GM21526 (cell line): ENCODE results near the gene PLCG2.
"Not testable (repeated sequence)": the region's sequence is repeated elsewhere in the genome, so short reads cannot be mapped to it uniquely, and the experiment has no call there.

ENCODE experiments used
- ATAC-seq: cut with Tn5 transposase; IDR thresholded peaks from one replicate; pipeline ENCODE4 v1.9.1; 2021; ENCODE audit warnings: moderate library complexity; ENCODE audit not compliant: unreplicated experiment, low FRiP score

PLCG2 gene

DNA sequence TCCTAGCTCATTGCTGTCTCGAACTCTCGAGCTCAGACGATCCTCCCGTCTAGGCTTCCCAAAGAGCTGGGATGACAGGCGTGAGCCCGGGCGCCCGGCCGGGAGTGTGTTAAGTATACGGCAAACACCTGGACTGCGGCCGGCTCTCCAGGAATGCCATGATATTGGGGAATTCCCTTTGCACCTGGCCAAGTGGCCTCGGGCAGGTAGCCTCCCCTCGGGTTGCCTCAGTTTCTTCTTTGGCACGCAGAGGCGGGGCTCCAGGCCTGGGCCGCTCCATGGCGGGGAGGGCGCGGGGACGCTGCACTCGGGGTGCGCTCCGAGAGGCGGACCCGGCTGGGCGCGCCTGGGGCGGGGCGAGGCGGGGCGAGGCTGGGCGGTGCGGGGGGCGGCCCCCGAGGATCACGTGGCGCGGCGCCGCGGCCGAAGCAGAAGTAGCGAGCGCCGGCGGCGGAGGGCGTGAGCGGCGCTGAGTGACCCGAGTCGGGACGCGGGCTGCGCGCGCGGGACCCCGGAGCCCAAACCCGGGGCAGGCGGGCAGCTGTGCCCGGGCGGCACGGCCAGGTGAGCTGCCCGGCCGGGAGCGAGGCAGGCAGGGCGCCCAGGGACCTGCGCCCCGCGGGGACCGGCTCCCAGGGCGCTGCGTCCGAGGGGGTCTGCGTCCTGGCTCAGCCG, at the start of gene PLCG2:
PLCG2 (plus strand) TSS at position 431 of the 675 bp plus-strand sequence. CDS start 6,699 bp downstream, outside the sequence.
- peak; percentile 64 for ATAC-seq

DNA sequence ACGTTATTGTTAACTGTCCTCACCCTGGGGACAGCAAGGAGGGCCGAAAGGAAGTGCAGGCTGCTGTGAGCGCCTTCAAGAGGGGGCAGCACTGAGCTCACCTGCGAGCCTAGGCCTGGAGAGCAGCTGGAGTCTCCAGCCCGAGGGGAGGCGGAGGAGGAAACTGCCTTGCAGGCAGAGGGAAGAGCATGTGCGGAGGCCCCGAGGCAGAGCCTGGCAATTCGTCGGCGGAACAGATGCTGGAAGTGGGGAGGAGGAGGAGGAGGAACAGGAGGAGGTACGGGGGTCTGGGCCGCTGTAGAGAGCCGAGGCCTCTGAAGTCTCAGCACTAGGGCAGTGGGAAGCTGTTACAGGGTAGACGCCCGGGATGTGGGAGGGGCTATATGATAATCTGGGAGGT, 49.6 kb upstream of the PLCG2 start:
- no peak for ATAC-seq

DNA sequence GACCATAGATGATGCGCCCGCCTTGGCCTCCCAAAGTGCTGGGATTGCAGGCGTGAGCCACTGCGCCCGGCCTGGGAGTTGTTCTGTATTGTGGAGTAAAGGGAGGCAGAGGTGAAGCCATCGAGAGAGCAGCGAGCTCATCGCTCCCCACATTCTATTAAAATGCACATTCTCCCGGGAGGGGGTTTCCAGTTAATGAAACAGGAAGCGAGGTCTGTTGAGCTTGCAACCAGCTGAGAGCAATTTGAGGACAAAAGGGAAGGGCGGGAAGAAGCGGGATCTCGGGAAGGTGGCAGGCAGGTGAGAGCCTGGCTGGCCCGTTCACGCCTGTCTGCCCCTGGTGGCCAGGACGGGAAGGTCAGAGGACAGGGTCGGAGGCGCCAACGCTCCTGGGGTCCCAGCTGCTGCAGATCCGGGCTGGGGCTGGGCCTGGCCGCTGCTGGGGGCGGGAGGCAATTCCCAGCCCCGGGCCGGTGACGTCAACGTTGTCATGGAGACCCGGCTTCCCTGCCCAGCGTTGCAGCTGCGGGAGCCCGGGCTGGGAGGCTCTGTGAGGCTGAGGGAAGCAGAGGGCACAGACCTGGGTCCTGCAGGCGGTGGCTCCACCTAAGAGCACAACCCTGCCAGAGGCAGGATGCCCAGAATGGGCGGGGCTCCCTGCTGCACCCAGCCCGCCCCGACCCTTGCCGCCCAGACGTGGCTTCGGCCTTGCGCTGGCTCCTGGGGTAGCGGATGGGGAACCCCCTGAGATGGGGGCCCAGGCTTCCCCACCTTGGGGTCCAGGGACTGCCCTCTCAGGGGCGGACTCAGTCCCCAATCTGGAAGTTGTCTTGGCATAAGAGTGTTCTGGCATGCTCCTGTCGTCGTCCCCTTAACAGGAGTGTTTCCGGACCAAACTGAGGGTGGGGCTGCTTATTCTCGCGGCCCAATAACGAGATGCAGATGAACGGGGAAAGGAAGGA, 48.7 kb upstream of the PLCG2 start:
- peak; percentile 63 for ATAC-seq

DNA sequence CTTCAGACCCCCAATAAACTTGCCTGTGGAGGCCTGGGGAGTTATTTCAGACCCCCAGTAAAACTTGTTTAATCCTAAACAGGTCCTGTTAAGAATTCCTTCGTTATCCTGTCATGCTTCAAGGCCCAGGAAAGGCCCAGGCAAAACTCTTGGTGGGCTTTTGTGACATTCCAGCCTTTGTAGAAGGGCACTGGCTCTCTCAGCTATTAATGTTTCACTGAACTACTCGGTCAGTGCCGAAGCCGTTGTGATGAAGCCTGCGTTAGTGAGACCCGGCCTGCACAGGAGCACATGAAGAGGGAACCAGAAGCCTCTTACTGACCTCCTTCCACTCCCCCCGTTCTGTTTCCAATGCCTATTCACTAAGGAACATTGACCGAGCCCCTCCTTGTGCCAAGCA, 47.4 kb upstream of the PLCG2 start:
- no peak for ATAC-seq

DNA sequence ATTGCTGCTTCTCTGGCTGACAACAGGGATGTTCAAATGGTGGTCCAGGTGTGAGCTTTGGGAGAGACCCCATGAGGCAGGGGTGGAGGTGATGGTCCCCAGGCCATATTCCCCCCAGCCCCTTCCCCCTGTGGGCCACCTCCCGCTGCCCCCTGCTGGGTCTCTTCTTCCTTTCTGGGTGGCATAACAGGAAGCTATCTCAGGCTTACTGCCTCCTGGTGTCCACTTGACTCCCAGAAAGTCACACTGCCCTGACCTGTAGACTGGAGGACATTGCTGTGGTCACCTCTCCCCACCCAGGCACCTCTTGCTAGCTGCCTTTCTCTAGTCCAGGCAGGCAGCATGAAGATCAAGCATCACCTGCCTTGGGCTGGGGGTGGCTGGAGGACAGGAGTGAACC, 46.4 kb upstream of the PLCG2 start:
- no peak for ATAC-seq

DNA sequence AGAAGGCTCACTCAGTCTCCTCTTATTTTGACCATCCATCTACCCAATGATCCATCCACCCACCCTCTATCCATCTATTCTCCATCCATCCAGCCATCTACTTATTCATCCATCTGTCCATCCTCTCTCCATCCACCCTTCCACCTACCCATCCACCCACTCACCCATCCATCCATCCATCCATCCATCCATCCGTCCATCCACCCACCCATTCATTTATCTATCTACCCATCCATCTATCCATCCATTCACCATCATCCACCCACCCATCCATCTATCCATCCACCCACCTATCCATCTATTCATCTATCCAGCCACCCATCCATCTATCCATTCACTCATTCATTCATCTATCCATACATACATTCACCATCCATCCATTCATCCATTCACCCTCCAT, 45.8 kb upstream of the PLCG2 start:
- ATAC-seq: no peak

DNA sequence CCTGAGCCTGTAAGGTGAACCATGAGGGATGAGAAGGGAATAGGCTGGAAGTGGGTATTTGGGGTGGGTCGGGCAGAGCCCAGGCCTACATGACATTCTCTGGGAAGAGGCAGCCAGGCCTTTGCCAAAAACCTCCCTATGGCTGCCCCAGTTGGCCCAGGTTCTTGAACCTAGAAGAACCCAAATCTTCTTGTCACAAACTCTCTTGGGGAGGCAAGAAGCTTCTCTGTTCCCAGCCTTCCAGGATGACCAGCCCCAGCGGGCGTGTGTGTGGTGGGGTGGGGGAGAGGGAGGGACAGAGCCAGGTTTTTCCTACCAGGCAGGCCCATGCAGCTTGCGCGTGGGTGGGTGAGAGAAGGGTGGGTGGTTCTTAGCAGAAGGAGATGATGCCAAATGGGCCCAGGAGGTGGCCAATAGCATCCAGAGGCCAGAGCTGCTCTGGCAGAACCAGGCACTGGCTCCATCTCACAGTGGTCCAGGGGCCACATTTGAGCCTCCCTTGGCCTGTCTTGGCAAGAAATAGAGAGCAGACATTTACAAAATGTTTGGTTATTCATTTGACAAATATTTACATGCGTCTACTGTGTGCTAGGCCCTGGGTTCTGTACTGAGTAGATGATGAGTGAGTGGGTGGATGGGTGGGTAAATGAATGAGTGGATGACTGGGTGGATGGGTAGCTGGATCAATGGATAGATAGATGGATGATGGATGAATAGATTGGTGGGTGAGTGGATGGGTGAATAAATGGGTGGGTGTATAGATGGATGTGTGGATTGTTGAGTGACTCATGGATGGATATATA, 44.3 kb upstream of the PLCG2 start:
- ATAC-seq: no peak

DNA sequence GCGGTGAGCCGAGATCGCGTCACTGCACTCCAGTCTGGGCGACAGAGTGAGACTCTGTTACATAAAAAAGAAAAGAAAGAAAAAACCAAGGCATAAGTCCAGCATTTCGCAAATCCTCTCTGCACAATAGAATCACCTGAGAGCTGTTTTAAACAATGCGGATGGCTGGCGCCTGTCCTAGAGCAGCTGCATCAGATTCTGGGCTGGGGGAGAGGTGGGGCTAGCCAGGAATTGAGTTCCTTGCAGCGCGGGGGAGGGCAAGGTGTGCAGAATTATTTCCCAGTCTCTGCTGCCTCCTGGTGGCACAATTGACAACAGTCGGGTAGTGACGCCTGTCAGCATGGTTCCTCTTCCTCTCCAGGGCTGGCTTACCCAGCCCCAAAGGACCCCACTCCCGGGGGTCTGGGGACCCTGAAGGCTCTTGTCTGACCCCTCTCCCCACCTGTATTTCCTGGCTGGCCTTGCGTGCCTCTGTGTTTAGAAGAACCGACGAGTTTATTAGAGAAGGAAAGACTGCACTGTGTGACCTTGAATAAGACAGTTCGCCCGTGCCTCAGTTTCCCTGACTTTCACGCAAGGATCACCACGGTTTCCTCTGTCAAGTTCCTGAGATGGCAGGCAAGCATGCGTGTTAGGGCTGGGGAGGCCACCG, 41.1 kb upstream of the PLCG2 start:
- ATAC-seq: peak; percentile 62

DNA sequence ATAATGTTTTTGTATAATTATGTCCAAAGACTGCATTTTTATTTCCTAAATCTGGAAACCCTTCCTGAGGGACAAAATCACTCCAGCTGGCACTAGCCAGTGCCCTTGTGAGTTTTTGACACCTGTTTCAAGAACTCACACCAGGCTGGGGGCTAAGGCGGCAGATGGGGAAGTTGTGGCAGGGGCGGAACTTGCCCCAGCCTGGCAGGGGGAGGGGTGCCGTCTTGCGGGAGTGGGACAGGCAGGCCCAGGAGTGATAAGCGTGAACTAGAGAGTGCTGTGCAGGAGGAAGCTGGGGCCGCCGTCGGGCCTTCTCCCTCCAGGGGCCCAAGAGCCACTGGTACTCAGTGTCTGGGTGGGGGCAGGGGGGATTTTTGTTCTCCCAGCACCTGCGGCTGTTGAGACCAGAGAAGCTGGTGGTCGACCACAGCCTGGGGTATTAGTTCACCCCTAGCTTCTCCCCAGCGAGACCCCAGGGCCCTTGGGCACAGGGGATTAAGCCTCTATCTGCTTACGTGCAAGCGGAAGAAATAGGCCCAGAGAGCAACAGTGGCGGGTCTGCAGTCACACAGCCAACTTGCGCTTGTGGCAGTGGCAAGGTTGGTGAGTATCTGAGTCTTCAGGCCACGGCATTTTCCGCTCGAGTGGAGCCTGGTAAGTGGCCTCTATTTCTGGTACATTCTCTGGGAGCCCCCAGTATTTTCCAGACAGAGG, 40.2 kb upstream of the PLCG2 start:
- ATAC-seq: no peak

DNA sequence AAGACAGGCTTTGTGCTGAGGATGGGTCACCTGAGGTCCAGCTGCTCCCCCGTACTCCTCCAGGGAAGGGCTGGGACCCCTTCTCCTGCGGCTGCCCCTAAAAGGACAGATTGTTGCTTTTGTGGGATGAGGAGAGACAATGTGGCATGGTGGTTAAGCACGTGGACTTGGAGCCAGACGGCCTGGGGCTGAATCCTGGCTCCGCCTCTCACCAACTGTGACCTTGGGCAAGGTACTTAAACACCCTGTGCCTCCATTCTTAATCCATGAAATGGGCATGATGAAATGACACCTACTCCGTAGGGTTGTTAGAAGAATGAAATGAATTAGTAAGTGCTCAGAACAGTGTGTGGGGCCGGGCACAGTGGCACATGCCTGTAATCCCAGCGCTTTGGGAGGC, 39.6 kb upstream of the PLCG2 start:
- ATAC-seq: no peak

DNA sequence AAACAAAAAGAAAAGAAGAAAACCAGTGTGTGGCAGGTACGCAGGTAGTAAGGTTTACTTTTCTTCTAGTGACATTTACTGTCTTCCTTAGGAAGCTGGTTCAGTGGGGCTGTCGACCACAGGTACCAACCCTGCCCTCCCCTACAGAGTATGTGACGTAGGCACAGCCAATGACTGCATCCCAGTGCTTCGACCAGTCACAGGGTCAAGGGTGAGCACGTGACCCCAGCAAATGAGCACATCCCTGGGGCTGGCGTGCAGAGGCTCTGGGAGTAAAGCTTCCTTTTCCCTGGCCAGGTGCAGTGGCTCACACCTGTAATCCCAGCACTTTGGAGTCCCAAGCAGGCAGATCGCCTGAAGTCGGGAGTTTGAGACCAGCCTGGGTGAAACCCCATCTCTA, 38.9 kb upstream of the PLCG2 start:
- ATAC-seq: peak; percentile 62

DNA sequence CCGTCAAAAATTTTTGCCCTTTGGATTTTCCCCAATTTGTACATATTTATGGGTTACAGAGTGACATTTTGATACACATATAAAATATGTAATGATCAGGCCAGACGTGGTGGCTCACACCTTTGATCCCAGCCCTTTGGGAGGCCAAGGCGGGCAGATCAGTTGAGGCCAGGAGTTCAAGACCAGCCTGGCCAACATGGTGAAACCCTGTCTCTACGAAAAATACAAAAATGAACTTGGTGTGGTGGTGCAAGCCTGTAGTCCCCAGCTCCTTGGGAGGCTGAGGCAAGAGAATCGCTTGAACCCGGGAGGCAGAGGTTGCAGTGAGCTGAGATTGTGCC, 37.7 kb upstream of the PLCG2 start:
- not testable (repeated sequence) for ATAC-seq

DNA sequence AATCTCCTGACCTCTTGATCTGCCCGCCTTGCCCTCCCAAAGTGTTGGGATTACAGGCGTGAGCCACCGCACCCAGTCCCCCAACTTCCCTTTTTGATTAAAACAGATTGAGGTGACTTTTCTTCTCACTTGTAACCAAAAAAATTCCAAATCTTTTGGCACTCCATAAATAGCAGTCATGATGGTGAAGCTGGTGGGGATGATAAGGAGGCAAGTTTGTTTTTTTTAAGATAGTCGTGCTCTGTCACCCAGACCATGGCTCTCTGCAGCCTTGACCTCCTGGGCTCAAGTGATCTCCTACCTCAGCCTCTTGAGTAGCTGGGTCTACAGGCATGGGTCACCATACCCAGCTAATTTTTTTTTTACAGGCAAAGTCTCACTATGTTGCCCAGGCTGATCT, 34.7 kb upstream of the PLCG2 start:
- no peak for ATAC-seq

DNA sequence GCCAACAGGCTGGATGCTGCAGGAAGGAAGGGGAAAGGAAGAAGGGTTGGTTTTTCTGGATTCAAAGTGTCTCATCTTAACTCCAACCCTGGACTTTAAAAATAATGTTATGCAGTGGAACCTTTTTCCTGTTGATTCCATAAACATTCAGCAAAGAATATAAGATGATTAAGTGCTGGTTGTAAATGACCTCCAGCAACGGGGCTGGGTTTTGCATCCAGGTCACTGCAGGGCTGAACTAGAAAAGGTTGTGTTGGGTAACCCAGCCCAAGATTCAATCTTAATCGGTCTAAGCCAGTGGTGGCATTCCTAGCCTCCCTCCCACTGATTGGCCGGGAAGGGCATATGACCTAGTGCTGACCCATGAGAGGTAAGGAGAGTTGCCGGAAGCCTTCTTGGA, 34.2 kb upstream of the PLCG2 start:
- ATAC-seq: no peak

DNA sequence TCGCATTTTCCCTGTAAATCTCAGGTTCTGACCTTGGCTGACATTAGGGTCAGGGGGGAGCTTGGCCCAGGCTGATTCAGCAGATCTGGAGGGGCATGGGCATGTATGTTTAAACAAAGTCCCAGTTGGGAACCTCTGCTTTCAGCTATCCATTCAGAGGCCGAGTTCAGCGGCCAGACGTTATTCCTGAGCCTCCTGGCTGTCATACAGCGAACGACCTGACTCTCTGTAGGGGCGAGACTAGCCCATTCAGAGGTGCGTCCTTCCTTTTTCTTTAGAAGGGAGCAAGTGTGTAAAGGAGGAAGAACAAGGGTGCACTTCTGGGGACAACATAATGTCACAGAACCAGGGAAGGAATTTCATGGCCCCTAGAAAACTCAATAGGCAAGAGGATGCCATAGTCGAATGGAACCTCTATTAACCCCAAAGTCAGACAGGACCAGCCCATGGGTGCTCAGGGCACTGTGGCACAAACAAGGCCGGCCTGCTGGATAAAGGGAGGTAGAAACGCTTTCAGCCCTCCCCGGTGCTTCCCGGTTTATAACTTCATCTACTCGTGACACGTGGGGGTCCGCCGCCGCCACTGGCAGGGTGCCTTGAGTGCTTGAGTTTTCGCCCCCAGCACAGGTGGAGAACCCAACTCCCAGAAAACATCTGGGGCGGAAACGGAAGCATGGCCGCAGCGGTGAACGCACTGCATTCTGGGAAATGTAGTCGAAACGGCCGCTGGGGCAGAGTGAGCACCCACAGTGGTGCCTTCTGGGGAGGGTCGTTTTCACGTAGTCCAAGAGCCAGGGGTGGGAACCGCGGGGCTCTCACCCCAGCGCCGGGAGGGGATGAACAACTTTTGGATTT, 33.2 kb upstream of the PLCG2 start:
- peak; percentile 60 for ATAC-seq

DNA sequence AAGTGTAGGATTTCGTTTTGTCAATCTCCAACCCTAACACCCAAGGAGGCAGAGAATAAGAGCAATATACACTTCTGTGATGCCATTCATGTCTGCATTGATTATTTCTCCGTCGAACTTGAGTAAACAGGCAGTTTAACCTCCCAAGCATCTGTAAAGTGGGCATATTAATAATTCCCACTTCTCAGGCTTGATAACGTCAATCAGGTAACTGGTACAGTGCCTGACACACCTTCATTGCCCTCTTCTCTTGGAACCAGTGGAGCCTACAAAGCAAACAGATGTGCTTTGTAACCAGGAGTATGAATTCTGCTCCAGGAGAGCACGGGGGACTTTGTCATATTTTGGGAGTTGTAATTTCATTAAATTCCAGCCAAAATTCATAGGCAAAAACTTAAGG, 32.5 kb upstream of the PLCG2 start:
- ATAC-seq: no peak

DNA sequence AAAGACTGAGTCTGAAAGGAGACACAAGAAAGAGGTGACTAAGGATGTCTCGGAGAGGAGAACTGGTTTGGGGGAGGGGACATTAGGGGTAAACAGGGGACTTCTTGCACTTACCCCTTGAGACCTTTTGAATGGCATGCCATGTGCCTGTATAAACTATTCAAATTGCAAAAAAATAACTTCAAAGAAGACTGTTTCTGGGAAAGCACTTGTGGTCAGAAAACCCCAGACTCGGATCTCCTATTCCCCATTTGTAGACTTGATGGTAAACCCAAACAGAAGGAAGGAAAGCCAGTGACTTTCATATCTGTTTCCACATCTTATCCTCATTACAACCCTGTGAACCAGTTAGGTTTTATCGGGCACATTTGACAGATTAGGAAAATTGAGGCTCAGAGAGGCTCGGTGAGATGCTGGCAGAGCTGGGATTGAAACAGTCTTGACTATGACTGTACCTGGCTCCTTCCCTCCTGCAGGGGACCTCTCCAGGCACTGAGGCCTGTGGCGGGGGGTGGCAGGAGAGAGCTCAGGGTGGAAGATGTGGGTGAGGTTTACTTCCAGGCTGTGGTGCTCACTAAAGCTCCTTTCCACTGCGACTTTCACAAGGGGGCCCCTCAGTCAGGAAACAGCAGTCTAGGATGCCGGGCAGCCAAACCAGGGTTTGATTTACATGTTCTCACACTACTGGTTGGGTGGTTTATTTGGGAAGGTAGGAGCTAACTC, 30.5 kb upstream of the PLCG2 start:
- no peak for ATAC-seq

DNA sequence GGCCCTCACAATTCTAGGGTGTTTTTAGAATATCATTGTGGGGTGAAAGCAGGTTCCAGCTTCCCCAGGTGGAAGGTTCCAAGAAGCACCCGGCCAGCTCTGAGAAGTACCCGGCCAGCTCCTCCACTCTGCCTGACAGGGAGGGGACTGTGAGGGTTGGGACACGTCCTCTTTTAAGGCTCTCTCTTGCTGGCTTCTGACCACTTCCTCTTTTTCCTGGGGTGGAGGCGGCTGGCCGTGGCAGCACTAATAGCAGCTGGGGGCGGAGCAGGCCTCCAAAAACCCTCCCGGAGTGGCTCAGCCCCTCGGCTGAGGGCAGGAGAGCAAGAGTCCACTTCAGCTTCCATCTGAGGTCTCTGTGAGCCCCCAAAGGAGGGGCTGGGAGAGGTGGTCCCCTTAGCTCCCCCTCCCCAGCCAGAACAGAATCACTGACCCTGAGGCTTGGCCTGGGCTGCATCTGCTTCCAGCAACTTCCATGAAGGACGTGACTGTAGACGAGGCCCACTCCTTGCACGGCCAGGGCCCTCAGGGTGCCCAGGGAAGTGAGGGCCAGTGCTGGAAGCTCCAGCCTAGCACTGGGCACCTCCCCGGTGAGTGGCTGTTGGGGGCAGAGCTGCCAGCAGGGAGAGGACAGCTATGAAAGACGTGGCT, 26.7 kb upstream of the PLCG2 start:
- ATAC-seq: peak; percentile 71
